DOHH2 (cell line): ENCODE results near the gene TLDC2.

Source experiments
- H3F3A ChIP-seq: fragments of 200-600 bp; sonication (generic), shearing (Covaris generic); 2 replicates; pipeline ENCODE4 v1.6.0; 2016; ENCODE audit warnings: antibody characterized with exemption, mild to moderate bottlenecking; ENCODE audit not compliant: control insufficient read depth, insufficient read depth
- H3K27ac ChIP-seq: fragments of 200-600 bp; sonication (generic); 2 replicates; pipeline ENCODE4 v1.5.1; 2014; ENCODE audit warnings: low read depth, mild to moderate bottlenecking, low read length, moderate library complexity
- H3K27me3 ChIP-seq: fragments of 200-600 bp; sonication (generic); 2 replicates; pipeline ENCODE4 v1.6.1; 2014; ENCODE audit warnings: mild to moderate bottlenecking, low read length, mixed read lengths; ENCODE audit not compliant: control insufficient read depth
- H3K36me3 ChIP-seq: fragments of 200-600 bp; sonication (generic); 2 replicates; pipeline ENCODE4 v1.6.1; 2014; ENCODE audit warnings: mild to moderate bottlenecking, low read length, moderate library complexity, mixed read lengths; ENCODE audit not compliant: control insufficient read depth
- H3K4me1 ChIP-seq: fragments of 200-600 bp; sonication (generic); 2 replicates; pipeline ENCODE4 v1.6.1; 2014; ENCODE audit warnings: mild to moderate bottlenecking, low read length, mixed read lengths; ENCODE audit not compliant: control insufficient read depth
- H3K4me2 ChIP-seq: fragments of 200-600 bp; sonication (generic); 2 replicates; pipeline ENCODE4 v1.6.0; 2014; ENCODE audit warnings: mild to moderate bottlenecking, low read length, moderate library complexity
- H3K4me3 ChIP-seq: fragments of 200-600 bp; sonication (generic); 2 replicates; pipeline ENCODE4 v1.5.1; 2014; ENCODE audit warnings: mild to moderate bottlenecking, low read length, mixed read lengths
- H3K79me2 ChIP-seq: fragments of 200-600 bp; sonication (generic); 2 replicates; pipeline ENCODE4 v1.6.1; 2014; ENCODE audit warnings: mild to moderate bottlenecking, low read length, mixed read lengths; ENCODE audit not compliant: control insufficient read depth
- H3K9me2 ChIP-seq: fragments of 200-600 bp; sonication (generic); replicated peaks from 2 replicates; pipeline ENCODE4 v1.6.1; 2014; ENCODE audit warnings: mild to moderate bottlenecking, low read length, mixed read lengths; ENCODE audit not compliant: control insufficient read depth
- H3K9me3 ChIP-seq: fragments of 200-600 bp; sonication (generic); 2 replicates; pipeline ENCODE4 v1.6.1; 2014; ENCODE audit warnings: antibody characterized with exemption, low read length, mixed read lengths; ENCODE audit not compliant: control insufficient read depth, insufficient read depth
- H4K20me1 ChIP-seq: fragments of 200-600 bp; sonication (generic); 2 replicates; pipeline ENCODE4 v1.6.0; 2014; ENCODE audit warnings: low read depth, mild to moderate bottlenecking, antibody characterized with exemption, low read length, moderate library complexity; ENCODE audit not compliant: control insufficient read depth, insufficient read depth
- CTCF ChIP-seq: fragments of 200-600 bp; sonication (generic); IDR thresholded peaks from one replicate; pipeline ENCODE4 v1.5.1; 2014; ENCODE audit warnings: antibody characterized with exemption, mild to moderate bottlenecking, low read depth, low read length; ENCODE audit not compliant: poor library complexity, severe bottlenecking
- EZH2phosphoT487 ChIP-seq: fragments of 200-600 bp; sonication (generic); IDR thresholded peaks from 2 replicates; pipeline ENCODE4 v1.6.1; 2017; ENCODE audit warnings: borderline replicate concordance, mild to moderate bottlenecking, antibody characterized with exemption, low read length, moderate library complexity, mixed read lengths

The TLDC2 gene

DNA sequence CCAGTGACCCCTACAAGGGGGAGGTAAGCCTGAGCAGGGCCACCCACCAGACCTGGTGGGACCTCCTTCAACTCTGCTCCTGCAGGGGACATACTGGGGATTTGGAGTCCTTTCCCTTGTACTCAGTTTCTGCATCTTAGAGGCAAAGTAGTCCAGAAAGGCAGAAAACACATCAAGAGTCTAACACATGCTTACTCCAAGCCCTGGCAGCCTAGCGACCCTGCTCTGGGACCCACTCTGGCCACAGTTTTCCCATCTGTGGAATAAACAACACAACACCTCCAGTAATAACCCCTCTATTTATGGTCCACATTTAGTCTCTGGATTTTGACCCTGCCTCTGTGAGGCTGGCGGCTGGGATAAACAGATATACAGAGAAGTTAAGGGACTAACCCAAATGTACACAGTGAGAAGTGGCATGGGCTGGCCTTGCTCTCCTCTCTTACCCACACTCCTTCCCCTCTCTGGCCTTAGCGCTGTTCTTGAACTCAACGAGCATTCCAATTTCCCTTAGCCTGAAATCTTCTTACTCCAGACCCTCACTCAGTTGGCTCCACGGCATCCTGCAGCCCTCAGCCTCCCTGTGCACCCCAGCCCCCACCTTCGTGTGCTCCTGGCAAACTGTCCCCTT, 16.1 kb upstream of the TLDC2 start:
- H3K9me2 ChIP-seq = no peaks in the 10 kb centered on the region
- peaks cover 9% of the 10 kb centered on the region for H3K79me2 ChIP-seq
- no peaks in the 10 kb centered on the region for H3F3A ChIP-seq
- H3K4me3 ChIP-seq = no peak overlapping the region
- no peaks in the 10 kb centered on the region for H3K9me3 ChIP-seq
- no peak for TF ChIP-seq EZH2phosphoT487
- no peak for TF ChIP-seq CTCF
- no peak overlapping the region for H3K4me2 ChIP-seq
- H3K4me1 ChIP-seq = peaks cover 29% of the 10 kb centered on the region
- H4K20me1 ChIP-seq = no peaks in the 10 kb centered on the region
- H3K36me3 ChIP-seq = no peaks in the 10 kb centered on the region
- peaks cover 3% of the 10 kb centered on the region; the same call in 1 of the 2 replicates for H3K27me3 ChIP-seq
- H3K27ac ChIP-seq = no peak overlapping the region

GRCh38 chr20:36860339-36860738, 15.6 kb upstream of the TLDC2 start:
- Histone ChIP-seq H3K9me2 (no peaks in the 10 kb centered on the region), H3K9me3 (no peaks in the 10 kb centered on the region), H4K20me1 (no peaks in the 10 kb centered on the region), H3K27me3 (peaks cover 8% of the 10 kb centered on the region; the same call in 1 of the 2 replicates), H3F3A (no peaks in the 10 kb centered on the region), H3K36me3 (no peaks in the 10 kb centered on the region), H3K4me3 (no peak overlapping the region), H3K4me2 (no peak overlapping the region), H3K4me1 (peaks cover 29% of the 10 kb centered on the region), H3K79me2 (peaks cover 9% of the 10 kb centered on the region), H3K27ac (no peak overlapping the region)
- no peak for TF ChIP-seq EZH2phosphoT487
- TF ChIP-seq CTCF = no peak

DNA sequence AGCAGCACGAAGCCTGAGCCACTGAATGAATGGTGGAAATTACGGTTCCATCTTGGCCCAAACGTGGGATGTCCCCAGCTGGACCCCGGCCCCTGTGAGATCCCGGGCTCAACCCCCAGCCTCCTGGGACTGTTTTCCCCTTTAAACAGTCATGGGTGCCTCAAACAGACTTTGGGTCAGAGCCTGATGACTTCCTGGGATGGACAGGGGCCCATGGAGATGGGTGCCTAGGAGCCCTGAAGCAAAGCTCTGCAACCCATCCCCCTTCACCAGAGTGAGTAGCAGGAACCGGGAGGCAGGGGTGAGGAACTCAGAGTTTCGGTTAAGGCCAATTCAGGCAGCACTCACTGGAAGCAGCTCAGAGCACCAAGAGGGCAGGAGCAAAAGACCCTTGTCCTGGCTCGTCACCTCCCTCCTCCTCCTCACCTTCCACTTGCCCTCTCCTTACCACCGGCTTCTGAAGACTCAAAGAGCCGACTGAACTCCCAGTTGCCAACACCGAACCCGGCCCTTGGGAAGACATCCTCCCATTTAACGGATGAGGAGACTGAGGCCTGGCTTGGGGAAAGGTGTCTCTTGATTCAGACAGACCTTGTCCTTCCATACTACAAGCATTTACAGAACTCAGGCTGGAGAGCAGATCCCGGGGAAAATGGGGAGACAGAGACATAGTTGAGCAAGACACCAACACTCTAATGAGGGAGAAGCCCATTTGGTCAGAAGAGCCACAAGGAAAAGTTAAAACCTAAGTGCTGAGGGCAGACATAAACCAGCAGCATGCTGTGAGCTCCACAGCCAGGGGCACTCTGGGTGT, 14.9 kb upstream of the TLDC2 start:
- H3K9me3 ChIP-seq = no peaks in the 10 kb centered on the region
- no peak overlapping the region for H3K27ac ChIP-seq
- H3K36me3 ChIP-seq = no peaks in the 10 kb centered on the region
- H3K4me1 ChIP-seq = peaks cover 32% of the 10 kb centered on the region
- H3K27me3 ChIP-seq = peaks cover 8% of the 10 kb centered on the region; the same call in 1 of the 2 replicates
- no peaks in the 10 kb centered on the region for H4K20me1 ChIP-seq
- H3K4me2 ChIP-seq = peak overlapping the region; percentile 51; the same call in 1 of the 2 replicates
- H3F3A ChIP-seq = no peaks in the 10 kb centered on the region
- H3K79me2 ChIP-seq = peaks cover 9% of the 10 kb centered on the region
- H3K4me3 ChIP-seq = no peak overlapping the region; the same call in 1 of the 2 replicates
- TF ChIP-seq CTCF (no peak), EZH2phosphoT487 (no peak)
- H3K9me2 ChIP-seq = no peaks in the 10 kb centered on the region
